RWPE2 (cell line): ENCODE measurements around the gene ITGB1.
"Not testable (repeated sequence)": the region's sequence is repeated elsewhere in the genome, so short reads cannot be mapped to it uniquely, and the experiment has no call there.

Experiments
- ATAC-seq: fragments of 200-7000 bp; cut with Tn5 transposase; 3 replicates; pipeline ENCODE4 v1.9.1; 2021; ENCODE audit warnings: low read depth
- DNase-seq: peaks from one replicate; pipeline ENCODE4 v3.0.0-alpha.2; 2020; ENCODE audit warnings: low spot score
- H3K27ac ChIP-seq: fragments of 450-650 bp; 2 replicates; pipeline ENCODE4 v1.5.1; 2017; ENCODE audit warnings: mild to moderate bottlenecking; ENCODE audit not compliant: poor library complexity, severe bottlenecking
- H3K27me3 ChIP-seq: fragments of 250-450 bp; sonication (Bioruptor Pico); 2 replicates; pipeline ENCODE4 v1.5.1; 2021; ENCODE audit warnings: mild to moderate bottlenecking, moderate library complexity; ENCODE audit not compliant: insufficient read depth, poor library complexity, severe bottlenecking
- H3K36me3 ChIP-seq: fragments of 250-450 bp; sonication (Bioruptor Pico); 2 replicates; pipeline ENCODE4 v1.5.1; 2020; ENCODE audit warnings: low read depth, mild to moderate bottlenecking, moderate library complexity
- H3K4me1 ChIP-seq: fragments of 250-450 bp; sonication (Bioruptor Pico); 2 replicates; pipeline ENCODE4 v1.5.1; 2021; ENCODE audit warnings: mild to moderate bottlenecking, moderate library complexity; ENCODE audit not compliant: insufficient read depth, poor library complexity, severe bottlenecking
- H3K4me3 ChIP-seq: fragments of 250-450 bp; sonication (Bioruptor Pico); 2 replicates; pipeline ENCODE4 v1.5.1; 2021; ENCODE audit warnings: mild to moderate bottlenecking, moderate library complexity; ENCODE audit not compliant: severe bottlenecking
- H3K9me3 ChIP-seq: fragments of 250-450 bp; sonication (Bioruptor Pico); 2 replicates; pipeline ENCODE4 v1.5.1; 2021; ENCODE audit warnings: mild to moderate bottlenecking, moderate library complexity; ENCODE audit not compliant: severe bottlenecking
- TF ChIP-seq, protein P1 (sequence below): fragments of 450-650 bp; IDR thresholded peaks from one replicate; pipeline ENCODE4 v1.5.1; 2017; ENCODE audit warnings: mild to moderate bottlenecking, moderate library complexity; ENCODE audit not compliant: poor library complexity, severe bottlenecking

The ITGB1 gene

DNA sequence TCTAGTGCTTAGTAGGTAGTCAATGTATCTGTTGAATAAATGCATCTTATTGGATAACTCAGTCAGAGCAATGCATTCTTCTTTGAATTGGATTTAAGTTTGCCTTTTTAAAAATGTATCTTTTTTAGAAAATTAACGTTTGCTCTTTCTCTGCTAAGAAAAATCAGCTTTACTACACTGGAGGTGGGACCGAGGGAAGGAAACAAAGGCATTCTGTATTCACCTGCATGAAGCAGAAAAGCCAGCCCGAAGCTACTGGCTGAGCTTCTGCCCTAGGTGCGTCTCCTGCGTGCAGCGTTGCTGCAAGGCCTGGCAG lies 22.2 kb upstream of the ITGB1 start:
- ATAC-seq (no peak), DNase-seq (no peak)
- Histone ChIP-seq H3K27ac (peak overlapping the region; percentile 98), H3K27me3 (no peaks in the 10 kb centered on the region), H3K9me3 (no peaks in the 10 kb centered on the region), H3K4me3 (no peak overlapping the region), H3K4me1 (peaks cover 42% of the 10 kb centered on the region), H3K36me3 (no peaks in the 10 kb centered on the region)
- TF ChIP-seq, protein P1, sequence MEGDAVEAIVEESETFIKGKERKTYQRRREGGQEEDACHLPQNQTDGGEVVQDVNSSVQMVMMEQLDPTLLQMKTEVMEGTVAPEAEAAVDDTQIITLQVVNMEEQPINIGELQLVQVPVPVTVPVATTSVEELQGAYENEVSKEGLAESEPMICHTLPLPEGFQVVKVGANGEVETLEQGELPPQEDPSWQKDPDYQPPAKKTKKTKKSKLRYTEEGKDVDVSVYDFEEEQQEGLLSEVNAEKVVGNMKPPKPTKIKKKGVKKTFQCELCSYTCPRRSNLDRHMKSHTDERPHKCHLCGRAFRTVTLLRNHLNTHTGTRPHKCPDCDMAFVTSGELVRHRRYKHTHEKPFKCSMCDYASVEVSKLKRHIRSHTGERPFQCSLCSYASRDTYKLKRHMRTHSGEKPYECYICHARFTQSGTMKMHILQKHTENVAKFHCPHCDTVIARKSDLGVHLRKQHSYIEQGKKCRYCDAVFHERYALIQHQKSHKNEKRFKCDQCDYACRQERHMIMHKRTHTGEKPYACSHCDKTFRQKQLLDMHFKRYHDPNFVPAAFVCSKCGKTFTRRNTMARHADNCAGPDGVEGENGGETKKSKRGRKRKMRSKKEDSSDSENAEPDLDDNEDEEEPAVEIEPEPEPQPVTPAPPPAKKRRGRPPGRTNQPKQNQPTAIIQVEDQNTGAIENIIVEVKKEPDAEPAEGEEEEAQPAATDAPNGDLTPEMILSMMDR = no peak

DNA sequence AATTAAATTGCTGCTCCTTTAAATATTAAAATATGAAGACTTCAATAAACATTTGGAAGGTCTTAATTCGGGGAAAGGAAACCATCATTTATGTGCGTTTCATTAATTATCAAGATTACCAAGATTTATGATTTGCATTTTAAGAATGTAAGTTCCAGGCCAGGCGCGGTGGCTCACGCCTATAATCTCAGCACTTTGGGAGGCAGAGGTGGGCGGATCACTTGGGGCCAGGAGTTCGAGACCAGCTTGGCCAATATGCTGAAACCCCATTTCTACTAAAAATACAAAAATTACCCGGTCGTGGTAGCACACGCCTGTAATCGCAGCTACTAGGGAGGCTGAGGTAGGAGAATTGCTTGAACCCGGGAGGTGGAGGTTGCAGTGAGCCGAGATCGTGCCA lies 21.7 kb upstream of the ITGB1 start:
- peaks cover 40% of the 10 kb centered on the region for H3K4me1 ChIP-seq
- DNase-seq = not testable (repeated sequence)

DNA sequence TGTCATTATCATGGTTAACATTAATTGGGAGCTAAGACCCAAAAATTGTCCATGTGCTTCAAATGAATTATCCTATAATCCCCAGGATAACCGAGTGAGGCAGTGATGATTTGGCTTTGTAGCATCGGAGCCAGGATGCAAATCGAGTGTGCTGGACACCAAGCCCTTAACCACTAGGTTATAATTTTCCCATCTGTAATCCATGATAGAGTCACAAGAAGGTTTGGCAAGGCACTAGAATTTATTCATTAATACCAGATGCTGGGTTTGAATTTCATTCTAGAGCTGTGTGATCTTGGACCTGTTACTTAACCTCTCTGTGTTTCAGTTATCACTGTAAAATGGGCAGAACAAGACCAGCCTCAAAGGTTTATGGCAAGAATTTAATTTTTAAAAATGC lies 21.0 kb upstream of the ITGB1 start:
- H3K27me3 ChIP-seq = no peaks in the 10 kb centered on the region
- peaks cover 38% of the 10 kb centered on the region for H3K4me1 ChIP-seq
- H3K9me3 ChIP-seq = no peaks in the 10 kb centered on the region
- ATAC-seq = no peak
- TF ChIP-seq, protein P1 = no peak
- no peak overlapping the region for H3K4me3 ChIP-seq
- peak overlapping the region; percentile 98 for H3K27ac ChIP-seq
- no peak for DNase-seq
- no peaks in the 10 kb centered on the region for H3K36me3 ChIP-seq

More for the DNA sequence above, 21.7 kb upstream of the ITGB1 start:
- ATAC-seq, H3K27me3 ChIP-seq, H3K9me3 ChIP-seq, H3K36me3 ChIP-seq, H3K4me3 ChIP-seq: not testable (repeated sequence)
- H3K27ac ChIP-seq = peak overlapping the region; percentile 98

DNA sequence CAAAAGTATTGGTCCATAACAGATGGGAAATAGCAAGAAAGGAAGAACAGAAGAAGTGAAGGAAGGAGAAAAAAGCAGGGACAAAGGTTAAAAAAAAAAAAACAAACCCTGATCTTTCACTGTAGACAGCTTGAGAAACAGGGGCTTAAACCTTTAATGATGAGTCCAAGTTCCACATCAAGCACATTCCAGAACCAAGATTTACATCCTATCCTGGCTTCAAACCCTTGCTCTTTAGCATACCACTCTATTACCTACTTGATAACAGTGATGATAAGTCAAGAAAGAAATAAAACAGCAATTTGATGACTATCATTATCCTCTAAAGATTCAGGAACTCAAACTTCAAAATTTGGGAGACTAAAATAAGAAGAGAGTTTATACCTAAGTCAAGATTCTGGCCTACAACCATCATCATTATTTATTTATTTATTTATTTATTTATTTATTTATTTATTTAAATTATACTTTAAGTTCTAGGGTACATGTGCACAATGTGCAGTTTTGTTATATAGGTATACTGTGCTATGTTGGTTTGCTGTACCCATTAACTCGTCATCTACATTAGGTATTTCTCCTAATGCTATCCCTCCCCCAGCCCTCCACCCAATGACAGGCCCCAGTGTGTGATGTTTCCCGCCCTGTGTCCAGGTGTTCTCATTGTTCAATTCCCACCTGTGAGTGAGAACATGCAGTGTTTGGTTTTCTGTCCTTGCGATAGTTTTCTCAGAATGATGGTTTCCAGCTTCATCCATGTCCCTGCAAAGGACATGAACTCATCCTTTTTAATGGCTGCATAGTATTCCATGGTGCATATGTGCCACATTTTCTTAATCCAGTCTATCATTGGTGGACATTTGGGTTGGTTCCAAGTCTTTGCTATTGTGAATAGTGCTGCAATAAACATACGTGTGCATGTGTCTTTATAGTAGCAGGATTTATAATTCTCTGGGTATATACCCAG lies 20.1 kb upstream of the ITGB1 start:
- H3K27ac ChIP-seq, H3K27me3 ChIP-seq, DNase-seq, H3K4me3 ChIP-seq, H3K9me3 ChIP-seq, H3K36me3 ChIP-seq, ATAC-seq: not testable (repeated sequence)
- peaks cover 33% of the 10 kb centered on the region for H3K4me1 ChIP-seq

DNA sequence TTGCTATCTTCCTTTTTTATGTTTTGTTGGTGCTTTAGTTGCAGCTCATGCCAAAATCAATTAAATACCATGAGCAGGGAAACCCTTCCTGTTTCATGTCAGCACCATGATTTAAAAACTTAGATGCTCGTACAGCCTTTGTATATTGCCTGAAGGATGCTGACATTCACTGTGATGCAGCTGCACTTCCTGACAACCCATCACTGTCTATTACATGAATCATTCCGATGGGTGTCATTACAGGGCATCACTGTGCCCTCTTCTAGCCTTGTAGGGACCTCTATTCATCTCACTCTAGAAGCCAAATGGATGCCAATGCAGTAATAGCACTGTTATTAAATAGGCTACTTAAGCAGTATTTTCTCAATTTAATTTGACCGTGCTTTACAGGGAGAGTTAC lies 18.3 kb upstream of the ITGB1 start:
- H3K27ac ChIP-seq = no peak overlapping the region
- peaks cover 33% of the 10 kb centered on the region for H3K4me1 ChIP-seq
- H3K27me3 ChIP-seq = no peaks in the 10 kb centered on the region
- no peaks in the 10 kb centered on the region for H3K36me3 ChIP-seq
- DNase-seq (no peak), ATAC-seq (no peak)
- no peaks in the 10 kb centered on the region for H3K9me3 ChIP-seq
- no peak overlapping the region for H3K4me3 ChIP-seq
- TF ChIP-seq, protein P1 = no peak

DNA sequence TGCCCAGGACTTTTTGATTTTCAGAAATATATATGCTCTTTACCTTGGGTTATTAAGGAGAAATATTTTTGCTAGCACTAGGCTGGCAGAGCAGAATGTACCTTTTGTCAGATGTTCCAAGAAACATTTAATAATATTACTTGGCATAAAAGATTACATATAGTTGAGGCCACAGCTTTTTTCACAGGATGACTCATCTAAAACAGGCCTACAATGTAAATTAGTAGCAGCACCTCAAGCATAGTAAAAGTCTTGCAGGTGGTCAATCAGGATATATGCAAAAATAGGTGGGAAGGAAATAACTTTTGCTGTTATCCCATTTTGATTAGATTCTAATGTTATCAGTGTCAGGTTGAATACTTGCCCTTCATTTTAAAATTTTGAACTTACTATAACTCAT lies 14.9 kb upstream of the ITGB1 start:
- TF ChIP-seq, protein P1 = no peak
- DNase-seq (no peak), ATAC-seq (no peak)
- Histone ChIP-seq H3K4me1 (peaks cover 22% of the 10 kb centered on the region), H3K4me3 (no peak overlapping the region), H3K27ac (peak overlapping the region; percentile 20), H3K36me3 (no peaks in the 10 kb centered on the region), H3K27me3 (no peaks in the 10 kb centered on the region), H3K9me3 (no peaks in the 10 kb centered on the region)
